ENCODE measurements around the gene KCNAB1. TPM values are rescaled to one million over a fixed set of nuclear protein-coding genes. Genes with fewer than 3 reads are reported as not detected.
"Not testable (repeated sequence)": the region's sequence is repeated elsewhere in the genome, so short reads cannot be mapped to it uniquely, and the experiment has no call there.

Gene KCNAB1
- total and polyA plus RNA-seq, 5 experiments from 2014 or later, result 0.16 to 0.39 (median 0.17) TPM

GRCh38 chr3:156284637-156285036, 164.3 kb downstream of the KCNAB1 start:
- ATAC-seq, POLR2A ChIA-PET, DNase-seq, H3K27ac Mint-ChIP-seq, H3K9me3 Mint-ChIP-seq, H3K36me3 Mint-ChIP-seq, H3K4me3 Mint-ChIP-seq, H3K4me1 Mint-ChIP-seq: not testable (repeated sequence)
- peaks cover 15 to 40% (median 20%) of the 10 kb centered on the region in 5 donors for H3K27me3 Mint-ChIP-seq

GRCh38 chr3:156285626-156286025, 165.2 kb downstream of the KCNAB1 start:
- Mint-ChIP-seq H3K27me3 (peaks cover 25 to 50% (median 28%) of the 10 kb centered on the region in 5 donors), H3K27ac (no peak overlapping the region), H3K36me3 (peaks cover 0 to 3% (median 0%) of the 10 kb centered on the region in 3 donors), H3K9me3 (peaks cover 0 to 5% (median 0%) of the 10 kb centered on the region in 9 donors), H3K4me1 (no peaks in the 10 kb centered on the region), H3K4me3 (no peak overlapping the region)
- DNase-seq (no peak), ATAC-seq (no peak)
- POLR2A ChIA-PET, result no interaction called here

GRCh38 chr3:156290924-156291271, 170.5 kb downstream of the KCNAB1 start:
- DNase-seq (no peak), ATAC-seq (no peak)
- no peaks in the 10 kb centered on the region for H3K36me3 Mint-ChIP-seq
- H3K27me3 Mint-ChIP-seq, result peaks cover 37 to 91% (median 45%) of the 10 kb centered on the region in 5 donors
- H3K27ac Mint-ChIP-seq, result no peak overlapping the region
- H3K4me1 Mint-ChIP-seq, result peaks cover 0 to 10% (median 4%) of the 10 kb centered on the region in 4 donors
- H3K4me3 Mint-ChIP-seq, result peak overlapping the region in 2 of 10 donors; percentile 60 to 63
- POLR2A ChIA-PET, result no interaction called here
- peaks cover 0 to under 1% (median 0%) of the 10 kb centered on the region in 9 donors for H3K9me3 Mint-ChIP-seq

- DNase-seq (peak in 7 of 10 donors; percentile 6 to 63 (median 30)), ATAC-seq (peak; percentile 72 to 84)
- peaks cover 0 to 10% (median 4%) of the 10 kb centered on the region in 4 donors for H3K4me1 Mint-ChIP-seq
- POLR2A ChIA-PET, result no interaction called here
- no peaks in the 10 kb centered on the region for H3K36me3 Mint-ChIP-seq
- no peaks in the 10 kb centered on the region for H3K9me3 Mint-ChIP-seq
- peak overlapping the region in 1 of 10 donors; percentile 66 for H3K27ac Mint-ChIP-seq
- H3K27me3 Mint-ChIP-seq, result peaks cover 37 to 91% (median 46%) of the 10 kb centered on the region in 5 donors
- peak overlapping the region in 9 of 10 donors; percentile 12 to 73 (median 56) for H3K4me3 Mint-ChIP-seq
These were observed 171.1 kb downstream of the KCNAB1 start for GRCh38 chr3:156291272-156292123.

- POLR2A ChIA-PET, result no interaction called here
- ATAC-seq, result no peak
- Mint-ChIP-seq H3K27me3 (peaks cover 32 to 84% (median 49%) of the 10 kb centered on the region in 5 donors), H3K4me1 (peaks cover 0 to 10% (median 4%) of the 10 kb centered on the region in 4 donors), H3K4me3 (no peak overlapping the region), H3K9me3 (no peaks in the 10 kb centered on the region), H3K36me3 (no peaks in the 10 kb centered on the region), H3K27ac (no peak overlapping the region)
- no peak for DNase-seq
These were observed 173.2 kb downstream of the KCNAB1 start for GRCh38 chr3:156293566-156293965.

- no peaks in the 10 kb centered on the region for H3K36me3 Mint-ChIP-seq
- no peak overlapping the region for H3K4me3 Mint-ChIP-seq
- DNase-seq (no peak), ATAC-seq (no peak)
- no peak overlapping the region for H3K27ac Mint-ChIP-seq
- peaks cover 16 to 59% (median 26%) of the 10 kb centered on the region in 5 donors for H3K27me3 Mint-ChIP-seq
- H3K4me1 Mint-ChIP-seq, result no peaks in the 10 kb centered on the region
- POLR2A ChIA-PET, result interaction anchor here (0.7 kb wide), 1 partner anchor 1029 kb away, joined by 8 read pairs; no protein-coding TSS in a partner anchor
- no peaks in the 10 kb centered on the region for H3K9me3 Mint-ChIP-seq
These were observed 177.2 kb downstream of the KCNAB1 start for GRCh38 chr3:156297582-156297981.

GRCh38 chr3:156298014-156298413, 177.6 kb downstream of the KCNAB1 start:
- H3K27ac Mint-ChIP-seq, result no peak overlapping the region
- no peak overlapping the region for H3K4me3 Mint-ChIP-seq
- H3K4me1 Mint-ChIP-seq, result no peaks in the 10 kb centered on the region
- no peaks in the 10 kb centered on the region for H3K36me3 Mint-ChIP-seq
- ATAC-seq (no peak), DNase-seq (no peak)
- POLR2A ChIA-PET, result no interaction called here
- H3K9me3 Mint-ChIP-seq, result no peaks in the 10 kb centered on the region
- peaks cover 14 to 56% (median 24%) of the 10 kb centered on the region in 5 donors for H3K27me3 Mint-ChIP-seq

- Mint-ChIP-seq H3K27me3 (peaks cover 12 to 47% (median 17%) of the 10 kb centered on the region in 5 donors), H3K36me3 (no peaks in the 10 kb centered on the region)
- DNase-seq, result no peak
These were observed 178.6 kb downstream of the KCNAB1 start for GRCh38 chr3:156298938-156299337.

GRCh38 chr3:156299569-156299968, 179.2 kb downstream of the KCNAB1 start:
- POLR2A ChIA-PET, result no interaction called here
- H3K36me3 Mint-ChIP-seq, result no peaks in the 10 kb centered on the region
- peaks cover 10 to 41% (median 14%) of the 10 kb centered on the region in 5 donors for H3K27me3 Mint-ChIP-seq

More at GRCh38 chr3:156298938-156299337, 178.6 kb downstream of the KCNAB1 start:
- Mint-ChIP-seq H3K27ac (no peak overlapping the region), H3K4me1 (no peaks in the 10 kb centered on the region), H3K9me3 (no peaks in the 10 kb centered on the region), H3K4me3 (no peak overlapping the region)
- ATAC-seq, result no peak
- POLR2A ChIA-PET, result no interaction called here

GRCh38 chr3:156300371-156300770, 180.0 kb downstream of the KCNAB1 start:
- Mint-ChIP-seq H3K27me3 (peaks cover 8 to 33% (median 14%) of the 10 kb centered on the region in 5 donors), H3K36me3 (no peaks in the 10 kb centered on the region), H3K27ac (no peak overlapping the region), H3K4me3 (no peak overlapping the region), H3K9me3 (no peaks in the 10 kb centered on the region), H3K4me1 (no peaks in the 10 kb centered on the region)
- ATAC-seq (no peak), DNase-seq (no peak)
- POLR2A ChIA-PET, result no interaction called here

More at GRCh38 chr3:156299569-156299968, 179.2 kb downstream of the KCNAB1 start:
- ATAC-seq (no peak), DNase-seq (no peak)
- H3K27ac Mint-ChIP-seq, result no peak overlapping the region
- no peak overlapping the region for H3K4me3 Mint-ChIP-seq
- H3K4me1 Mint-ChIP-seq, result no peaks in the 10 kb centered on the region
- H3K9me3 Mint-ChIP-seq, result no peaks in the 10 kb centered on the region

- H3K9me3 Mint-ChIP-seq, result no peaks in the 10 kb centered on the region
- H3K27ac Mint-ChIP-seq, result no peak overlapping the region
- no peak for ATAC-seq
- no peak for DNase-seq
- POLR2A ChIA-PET, result no interaction called here
- peaks cover 7 to 25% (median 14%) of the 10 kb centered on the region in 5 donors for H3K27me3 Mint-ChIP-seq
- no peaks in the 10 kb centered on the region for H3K36me3 Mint-ChIP-seq
- H3K4me1 Mint-ChIP-seq, result no peaks in the 10 kb centered on the region
- H3K4me3 Mint-ChIP-seq, result no peak overlapping the region
These were observed 180.8 kb downstream of the KCNAB1 start for GRCh38 chr3:156300929-156301840.

- no peak for ATAC-seq
- no peak overlapping the region for H3K4me3 Mint-ChIP-seq
- POLR2A ChIA-PET, result no interaction called here
- peaks cover under 1 to 11% (median 7%) of the 10 kb centered on the region in 5 donors for H3K27me3 Mint-ChIP-seq
- H3K27ac Mint-ChIP-seq, result no peak overlapping the region
- no peaks in the 10 kb centered on the region for H3K4me1 Mint-ChIP-seq
- H3K9me3 Mint-ChIP-seq, result no peaks in the 10 kb centered on the region
- no peak for DNase-seq
- no peaks in the 10 kb centered on the region for H3K36me3 Mint-ChIP-seq
These were observed 182.8 kb downstream of the KCNAB1 start for GRCh38 chr3:156303001-156303707.
